PC-3 (cell line): ENCODE data around the gene PRDM11.
A peak's percentile ranks its signal among the peaks of the same experiment; 100 is the strongest.

Experiments used
- EZH2phosphoT487 ChIP-seq: fragments of 300-600 bp; sonication (generic); IDR thresholded peaks from 2 replicates; pipeline ENCODE4 v1.6.1; 2018; ENCODE audit warnings: mild to moderate bottlenecking, antibody characterized with exemption, low read length, borderline replicate concordance
- TF ChIP-seq, protein P1 (sequence below): fragments of 300-600 bp; sonication (generic); conservative IDR thresholded peaks from 2 replicates; pipeline ENCODE4 v1.5.1; 2017; ENCODE audit warnings: antibody characterized with exemption, low read depth, mild to moderate bottlenecking, low read length

DNA sequence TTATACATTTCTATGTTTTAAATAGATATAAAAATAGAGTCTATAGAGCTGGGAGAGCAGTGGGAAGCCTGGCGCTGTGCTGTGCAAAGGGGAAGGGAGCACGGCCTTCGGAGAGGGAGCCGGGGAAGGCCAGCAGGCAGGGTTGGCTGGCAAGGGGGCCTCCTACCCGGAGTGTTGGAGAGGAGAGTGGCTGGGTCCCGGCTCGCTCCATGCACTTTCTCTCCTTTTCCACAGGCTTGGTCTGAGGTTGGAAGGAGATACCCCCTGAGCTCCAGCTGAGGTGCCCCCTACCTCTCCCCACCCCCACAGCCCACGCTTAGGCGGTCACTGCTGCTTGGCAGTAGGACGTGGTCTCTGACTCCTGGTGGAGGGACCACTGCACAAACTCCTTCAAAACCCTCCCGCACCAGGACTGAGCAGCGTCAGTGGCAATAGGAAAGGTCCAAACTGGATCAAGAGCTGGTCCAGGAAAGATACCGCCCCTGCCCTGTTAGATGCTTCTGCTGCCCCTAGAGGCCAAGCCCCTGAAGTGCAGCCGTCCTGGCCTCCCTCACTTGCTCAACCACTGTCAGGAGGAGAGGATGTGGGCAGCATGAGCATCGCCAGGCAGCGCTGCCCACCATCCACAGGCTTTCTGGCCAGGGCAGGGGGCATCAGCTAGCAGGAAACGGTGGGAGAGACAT, 86.8 kb downstream of the PRDM11 start:
- TF ChIP-seq, protein P1, sequence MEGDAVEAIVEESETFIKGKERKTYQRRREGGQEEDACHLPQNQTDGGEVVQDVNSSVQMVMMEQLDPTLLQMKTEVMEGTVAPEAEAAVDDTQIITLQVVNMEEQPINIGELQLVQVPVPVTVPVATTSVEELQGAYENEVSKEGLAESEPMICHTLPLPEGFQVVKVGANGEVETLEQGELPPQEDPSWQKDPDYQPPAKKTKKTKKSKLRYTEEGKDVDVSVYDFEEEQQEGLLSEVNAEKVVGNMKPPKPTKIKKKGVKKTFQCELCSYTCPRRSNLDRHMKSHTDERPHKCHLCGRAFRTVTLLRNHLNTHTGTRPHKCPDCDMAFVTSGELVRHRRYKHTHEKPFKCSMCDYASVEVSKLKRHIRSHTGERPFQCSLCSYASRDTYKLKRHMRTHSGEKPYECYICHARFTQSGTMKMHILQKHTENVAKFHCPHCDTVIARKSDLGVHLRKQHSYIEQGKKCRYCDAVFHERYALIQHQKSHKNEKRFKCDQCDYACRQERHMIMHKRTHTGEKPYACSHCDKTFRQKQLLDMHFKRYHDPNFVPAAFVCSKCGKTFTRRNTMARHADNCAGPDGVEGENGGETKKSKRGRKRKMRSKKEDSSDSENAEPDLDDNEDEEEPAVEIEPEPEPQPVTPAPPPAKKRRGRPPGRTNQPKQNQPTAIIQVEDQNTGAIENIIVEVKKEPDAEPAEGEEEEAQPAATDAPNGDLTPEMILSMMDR = peak; percentile 72
- no peak for TF ChIP-seq EZH2phosphoT487
